ENCODE data around the gene RBM39. TPM values are rescaled to one million over a fixed set of nuclear protein-coding genes. Genes with fewer than 3 reads are reported as not detected.

RBM39 gene
- total RNA-seq, 1 experiment from 2014 or later: 232 TPM

- no peak for DNase-seq (ENCODE audit: low read depth)
These were observed 67.1 kb downstream of the RBM39 start for GRCh38 chr20:35674921-35675320.

DNA sequence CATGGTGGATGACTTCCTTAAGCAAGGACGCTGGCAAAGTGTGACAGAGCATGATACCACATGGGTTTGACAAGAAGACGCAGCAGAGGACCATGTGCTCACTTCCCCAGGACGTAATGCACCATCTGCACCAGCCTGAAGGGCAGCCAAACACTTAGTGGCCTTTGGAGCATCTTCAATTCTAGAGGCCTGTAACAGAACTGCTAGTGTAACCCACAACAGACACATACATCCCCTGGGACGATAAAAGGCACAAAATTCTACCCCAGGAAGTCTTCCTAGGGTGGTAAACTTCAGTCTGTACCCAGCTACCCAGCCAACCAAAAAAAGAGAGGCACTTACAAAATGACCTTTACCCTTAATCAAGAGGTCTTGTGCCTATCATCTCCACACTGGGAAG, 68.2 kb downstream of the RBM39 start:
- DNase-seq (ENCODE audit: low read depth): no peak

DNA sequence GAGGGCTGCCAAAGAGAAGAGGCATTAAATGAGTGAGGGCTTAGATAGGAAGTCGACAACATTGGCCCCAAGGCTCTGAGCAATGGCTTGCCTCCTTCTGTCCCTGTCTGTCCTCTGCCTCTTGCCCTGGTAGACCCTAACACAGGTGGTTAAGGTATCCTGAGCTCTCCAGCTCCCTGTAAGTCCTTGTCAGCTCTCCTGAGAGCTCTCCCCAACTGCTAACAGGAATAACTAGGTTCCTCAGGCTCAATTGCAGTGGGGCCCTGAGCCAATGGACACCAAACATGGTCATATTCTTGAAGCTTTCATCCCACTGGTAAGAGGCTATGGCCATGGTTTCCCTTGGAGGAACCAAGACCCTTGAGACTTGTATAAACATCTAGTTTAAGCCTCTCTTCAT, 72.4 kb downstream of the RBM39 start:
- no peak for DNase-seq (ENCODE audit: low read depth)

- DNase-seq (ENCODE audit: low read depth): no peak
These were observed 72.8 kb downstream of the RBM39 start for GRCh38 chr20:35669221-35669620.

DNA sequence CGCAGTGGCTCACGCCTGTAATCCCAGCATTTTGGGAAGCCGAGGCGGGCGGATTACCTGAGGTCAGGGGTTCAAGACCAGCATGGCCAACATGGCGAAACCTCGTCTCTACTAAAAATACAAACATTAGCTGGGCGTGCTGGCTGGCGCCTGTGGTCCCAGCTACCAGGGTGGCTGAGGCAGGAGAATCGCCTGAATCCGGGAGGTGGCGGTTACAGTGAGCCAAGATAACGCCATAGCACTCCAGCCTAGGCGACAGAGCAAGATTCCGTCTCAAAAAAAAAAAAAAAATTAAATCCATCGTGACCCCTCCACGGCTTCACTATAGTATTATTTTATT, 76.1 kb downstream of the RBM39 start:
- no peak for DNase-seq (ENCODE audit: low read depth)

- peak; percentile 94 for DNase-seq (ENCODE audit: low read depth)
These were observed 77.4 kb downstream of the RBM39 start, which contains the start of the genes CPNE1 and RBM12 for GRCh38 chr20:35664466-35665206. Gene CPNE1, minus strand, starts transcription at chr20:35664900. Its CDS starts 31,977 bp downstream, at chr20:35632923. Gene RBM12, minus strand, starts transcription at chr20:35664900. Its CDS starts 9,578 bp downstream, at chr20:35655322.

DNA sequence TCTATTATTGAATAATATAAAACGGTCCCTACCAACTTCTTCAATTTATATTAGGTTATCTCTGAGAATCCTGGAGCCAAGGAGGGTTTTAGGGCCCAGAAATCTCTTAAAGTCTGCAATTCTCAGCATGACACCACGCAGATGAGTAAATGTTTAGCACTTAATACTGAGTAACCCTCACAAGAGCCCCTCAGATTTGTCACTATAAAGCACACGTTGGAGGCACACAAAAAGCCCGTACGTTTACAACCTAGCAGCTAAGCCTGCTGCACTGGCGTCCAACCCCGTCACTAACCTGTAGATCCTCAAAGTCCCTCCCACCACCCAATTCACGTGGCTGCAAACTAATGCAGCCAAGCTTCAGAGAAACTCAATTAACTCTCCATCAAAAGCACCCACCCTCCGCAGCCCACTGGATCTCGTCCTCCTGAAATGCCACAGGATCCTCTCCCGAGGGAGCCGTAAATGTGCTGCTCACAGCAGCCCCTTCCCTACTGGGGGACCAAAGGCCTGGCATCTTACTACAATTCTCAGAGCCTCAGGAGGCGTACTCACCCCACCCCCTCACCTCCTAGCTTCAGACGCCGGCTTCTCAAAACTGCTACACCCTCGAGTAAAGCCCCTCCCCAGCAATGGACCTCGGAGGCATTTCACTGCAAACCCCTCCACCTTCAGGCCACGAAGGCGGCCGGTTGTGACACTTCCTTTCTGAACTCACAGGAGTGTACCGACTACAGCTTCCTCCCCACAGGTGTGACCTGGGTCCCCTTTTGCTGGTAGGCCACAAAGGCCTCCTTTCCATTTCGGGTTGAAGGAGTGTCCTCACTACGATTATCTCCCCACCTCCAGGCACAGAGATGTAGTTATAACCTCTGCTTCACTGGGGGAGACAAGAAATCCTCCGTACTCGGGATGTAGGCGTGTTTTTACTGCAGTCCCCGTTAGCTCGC, 78.3 kb downstream of the RBM39 start:
- DNase-seq (ENCODE audit: low read depth): peak; percentile 27

DNA sequence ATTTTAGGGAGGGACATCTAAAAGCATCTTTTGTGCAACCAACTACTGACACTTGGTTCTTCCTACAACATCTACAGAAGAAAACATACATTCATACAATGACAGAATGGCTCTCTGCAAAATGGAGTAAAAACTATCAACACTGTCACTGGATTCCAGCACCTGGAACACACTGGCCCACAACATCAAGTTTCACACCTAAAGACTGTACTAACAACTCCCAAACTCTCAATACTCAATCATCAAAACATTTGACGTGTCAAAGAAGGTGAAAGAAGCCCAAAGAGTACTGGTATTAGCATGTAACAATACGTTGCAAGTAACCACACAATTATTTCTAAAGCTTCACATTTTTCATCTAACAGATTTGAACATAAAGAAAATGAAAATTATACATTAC, 79.5 kb downstream of the RBM39 start:
- no peak for DNase-seq (ENCODE audit: low read depth)

- no peak for DNase-seq (ENCODE audit: low read depth)
These were observed 80.2 kb downstream of the RBM39 start for GRCh38 chr20:35661908-35662307.

- no peak for DNase-seq (ENCODE audit: low read depth)
These were observed 81.0 kb downstream of the RBM39 start for GRCh38 chr20:35661053-35661452.

DNA sequence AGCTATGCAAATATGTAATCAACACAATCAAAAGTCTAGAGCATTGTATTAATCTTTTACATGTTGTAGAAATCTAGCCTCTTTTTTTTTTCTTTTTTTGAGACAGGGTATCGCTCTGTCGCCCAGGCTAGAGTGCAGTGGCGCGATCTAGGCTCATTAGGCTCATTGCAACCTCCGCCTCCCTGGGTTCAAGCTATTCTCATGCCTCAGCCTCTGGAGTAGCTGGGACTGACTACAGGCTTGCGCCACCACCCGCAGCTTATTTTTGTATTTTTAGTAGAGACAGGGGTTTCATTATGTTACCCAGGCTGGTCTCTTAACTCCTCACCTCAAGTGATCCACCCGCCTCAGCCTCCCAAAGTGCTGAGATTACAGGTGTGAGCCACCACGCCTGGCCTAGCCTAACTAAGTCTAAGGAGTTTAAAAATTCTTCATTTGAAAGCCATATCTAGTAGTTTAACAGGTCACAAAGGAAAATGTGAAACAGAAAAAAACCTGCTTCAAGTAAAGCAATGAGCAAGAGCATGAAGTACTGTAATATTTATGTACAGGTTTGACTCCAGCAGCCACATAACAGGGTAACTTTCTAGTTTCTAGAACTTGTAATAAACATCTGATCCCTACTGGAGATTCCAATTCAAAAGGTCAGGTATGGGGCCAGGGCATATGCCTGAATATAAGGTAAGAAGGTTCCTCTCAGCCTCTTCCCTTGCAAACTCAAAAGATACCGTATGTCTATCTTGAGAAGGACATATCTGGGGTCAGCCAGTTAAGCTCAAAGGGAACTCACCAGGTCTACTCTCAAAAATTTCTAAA, 81.7 kb downstream of the RBM39 start:
- DNase-seq (ENCODE audit: low read depth): no peak

DNA sequence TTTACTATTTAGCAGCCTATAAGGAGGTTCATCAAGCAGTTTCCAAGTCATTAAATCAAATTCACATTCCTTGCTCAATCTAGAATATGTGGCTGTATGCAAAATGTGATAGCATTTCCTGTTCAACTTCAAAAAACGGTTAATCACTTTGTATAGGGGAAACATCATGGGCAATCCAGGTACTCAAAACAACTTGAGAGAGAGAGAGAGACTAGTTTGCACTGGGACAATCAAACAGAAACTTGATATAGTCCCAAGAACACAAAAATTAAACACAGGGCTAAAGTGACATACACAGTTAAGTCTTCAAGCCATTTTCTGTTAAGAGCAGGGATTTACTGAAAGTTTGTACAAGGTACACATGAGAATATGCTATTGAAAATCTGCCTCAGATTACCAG, 84.8 kb downstream of the RBM39 start:
- DNase-seq (ENCODE audit: low read depth): no peak

DNA sequence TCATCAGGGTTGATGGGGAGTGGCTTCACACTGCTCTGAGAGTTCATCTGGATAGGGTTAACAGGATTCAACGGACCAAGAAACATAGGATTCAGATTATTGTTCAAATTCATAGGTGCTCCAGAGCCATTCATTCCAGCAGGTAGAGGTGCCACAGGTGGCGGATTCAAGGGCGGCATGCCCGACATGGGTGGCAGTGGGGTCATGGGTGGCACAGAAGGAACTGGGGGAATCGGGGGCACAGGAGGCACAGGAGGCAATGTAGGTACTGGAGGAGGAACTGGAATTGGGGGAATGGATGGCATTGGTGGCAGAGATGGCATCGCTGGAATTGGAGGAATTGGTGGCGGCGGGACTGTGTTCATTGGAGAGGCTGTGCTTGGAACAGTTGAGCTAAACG, 87.6 kb downstream of the RBM39 start:
- DNase-seq (ENCODE audit: low read depth): no peak

DNA sequence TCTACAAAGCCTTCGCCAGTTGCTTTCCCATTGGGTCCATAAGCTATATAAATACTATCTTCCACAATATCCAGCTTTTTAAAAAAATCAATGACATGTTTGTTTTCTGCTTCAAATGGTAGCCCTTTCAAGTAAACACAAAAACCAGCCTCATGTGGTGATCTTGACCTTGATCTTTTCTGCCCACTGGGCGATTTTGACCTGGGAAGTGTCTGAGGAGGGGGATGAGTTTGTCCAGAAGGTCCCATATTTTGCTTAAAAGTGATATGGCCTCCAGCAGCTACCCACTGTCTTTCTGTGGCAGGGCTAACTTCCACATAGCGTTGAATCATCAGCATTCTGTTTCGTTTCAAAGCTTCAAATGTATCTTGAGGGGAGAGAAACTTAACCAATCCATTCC, 88.2 kb downstream of the RBM39 start:
- DNase-seq (ENCODE audit: low read depth): no peak

Other genes starting within 250 kb of the RBM39 start
- gene C20orf173, start 212.6 kb downstream of the RBM39 start, total RNA-seq (2014; rRNA removed; shearing (Covaris generic)): not detected in 2 replicates
- 172 and 178 TPM in 2 replicates for gene ERGIC3, start 200.2 kb downstream of the RBM39 start, total RNA-seq (2014; rRNA removed; shearing (Covaris generic))
- 0.17 TPM in 1 of 2 replicates, not detected in the other for gene SPAG4, start 126.4 kb downstream of the RBM39 start, total RNA-seq (2014; rRNA removed; shearing (Covaris generic))
- gene CPNE1, start 77.4 kb downstream of the RBM39 start, total RNA-seq (2014; rRNA removed; shearing (Covaris generic)): 64.5 and 87.8 TPM in 2 replicates
- gene RBM12, start 77.4 kb downstream of the RBM39 start, total RNA-seq (2014; rRNA removed; shearing (Covaris generic)): 49.6 and 57.8 TPM in 2 replicates
- gene NFS1, start 42.9 kb downstream of the RBM39 start, total RNA-seq (2014; rRNA removed; shearing (Covaris generic)): 25.8 and 29.5 TPM in 2 replicates
- 435 and 443 TPM in 2 replicates for gene ROMO1, start 42.9 kb downstream of the RBM39 start, total RNA-seq (2014; rRNA removed; shearing (Covaris generic))
- 14.5 and 15.1 TPM in 2 replicates for gene PHF20, start 29.8 kb upstream of the RBM39 start, total RNA-seq (2014; rRNA removed; shearing (Covaris generic))
- gene SCAND1, start 212.2 kb upstream of the RBM39 start, total RNA-seq (2014; rRNA removed; shearing (Covaris generic)): 81.1 and 93.9 TPM in 2 replicates
- 3.5 and 8.1 TPM in 2 replicates for gene CNBD2, start 226.3 kb upstream of the RBM39 start, total RNA-seq (2014; rRNA removed; shearing (Covaris generic))

Data from Daoy (cell line).